GM12878 (cell line): ENCODE data around the gene PNMA1. TPM values are rescaled to one million over a fixed set of nuclear protein-coding genes. Genes with fewer than 3 reads are reported as not detected.

Source experiments
- ATAC-seq: fragments of 200-7000 bp; cut with Tn5 transposase; 3 replicates; pipeline ENCODE4 v1.9.1; 2020; ENCODE audit warnings: mild to moderate bottlenecking, moderate library complexity
- BruUV-seq: library from RNA; stranded (reverse); fragments of 400-500 nt; replicated peaks from 2 replicates; lab custom pipeline; 2021; lab: Mats Ljungman, UMichigan
- CTCF ChIA-PET: fragments of 300-600 bp; sonication (Branson Sonifier 250); formaldehyde crosslinking; extraction: SDS; loops from one replicate; lab custom pipeline; 2021; ENCODE audit warnings: inconsistent platforms; lab: Yijun Ruan, JAX
- POLR2A ChIA-PET: fragments of 350-600 bp; formaldehyde crosslinking; extraction: SDS; loops from one replicate; lab custom pipeline; 2021; ENCODE audit warnings: inconsistent platforms; lab: Charles Lee
- RAD21 ChIA-PET: fragments of 300-600 bp; sonication (Branson Sonifier 250); formaldehyde crosslinking; loops from one replicate; lab custom pipeline; 2023; ENCODE audit warnings: antibody characterized with exemption; ENCODE audit not compliant: unreplicated experiment; lab: Charles Lee
- SMC1A ChIA-PET: fragments of 300-600 bp; sonication (Branson Sonifier 250); formaldehyde crosslinking; loops from one replicate; lab custom pipeline; 2023; ENCODE audit not compliant: unreplicated experiment, uncharacterized antibody; lab: Charles Lee
- DNase-seq: peaks from one replicate; pipeline ENCODE4 v3.0.0-alpha.2; 2011; ENCODE audit warnings: low read depth, low spot score
- FAIRE-seq: peaks from 3 replicates; lab custom pipeline; 2011; peaks lifted over from hg19 to GRCh38; lab: Jason Lieb, UNC
- H2AFZ ChIP-seq: 2 replicates; pipeline ENCODE4 v1.6.0; 2011; ENCODE audit warnings: low read depth, low read length, control low read depth; ENCODE audit not compliant: control insufficient read depth
- H3K27ac ChIP-seq: 2 replicates; pipeline ENCODE4 v1.5.1; 2011; ENCODE audit warnings: control low read depth; ENCODE audit not compliant: control insufficient read depth, insufficient read depth
- H3K27me3 ChIP-seq, 2 experiments: replicated peaks in 1 of 2; 2 replicates each; pipeline versions ENCODE4 v1.6.0 to v1.6.1; 2011; ENCODE audit warnings: low read length in 1 of 2; ENCODE audit not compliant: control insufficient read depth in 2 of 2, insufficient read depth in 2 of 2
- H3K36me3 ChIP-seq, 2 experiments: 2 replicates each; pipeline ENCODE4 v1.5.1; 2011; ENCODE audit warnings: low read length in 1 of 2; ENCODE audit not compliant: control insufficient read depth in 2 of 2, insufficient read depth in 2 of 2
- H3K4me1 ChIP-seq: 2 replicates; pipeline ENCODE4 v1.6.1; 2011; ENCODE audit warnings: mild to moderate bottlenecking, low read length, moderate library complexity, mixed read lengths; ENCODE audit not compliant: control insufficient read depth, insufficient read depth
- H3K4me2 ChIP-seq: 2 replicates; pipeline ENCODE4 v1.6.0; 2011; ENCODE audit warnings: control low read depth; ENCODE audit not compliant: control insufficient read depth, insufficient read depth
- H3K4me3 ChIP-seq: fragments of 200-600 bp; sonication (generic); 2 replicates; pipeline ENCODE4 v1.5.1; 2016
- H3K79me2 ChIP-seq: 2 replicates; pipeline ENCODE4 v1.6.0; 2011; ENCODE audit warnings: low read length; ENCODE audit not compliant: control insufficient read depth, insufficient read depth
- H3K9ac ChIP-seq: 2 replicates; pipeline ENCODE4 v1.8.0; 2011; ENCODE audit warnings: low read length, control low read depth, mixed read lengths; ENCODE audit not compliant: control insufficient read depth, insufficient read depth
- H3K9me3 ChIP-seq: replicated peaks from 3 replicates; pipeline ENCODE4 v1.5.1; 2011; ENCODE audit warnings: mild to moderate bottlenecking, low read length; ENCODE audit not compliant: control insufficient read depth, insufficient read depth
- H4K20me1 ChIP-seq: 2 replicates; pipeline ENCODE4 v1.6.0; 2011; ENCODE audit not compliant: control insufficient read depth, insufficient read depth
- E4F1 ChIP-seq: fragments of 450-650 bp; IDR thresholded peaks from 2 replicates; pipeline ENCODE4 v1.6.1; 2018; ENCODE audit warnings: borderline replicate concordance, mild to moderate bottlenecking; ENCODE audit not compliant: partially characterized antibody
- MAX ChIP-seq: IDR thresholded peaks from 2 replicates; pipeline ENCODE4 v1.6.1; 2012; ENCODE audit warnings: low read depth, low read length, improper control_type of control experiment
- NFYB ChIP-seq: IDR thresholded peaks from 2 replicates; pipeline ENCODE4 v1.6.1; 2011; ENCODE audit warnings: low read depth, mild to moderate bottlenecking, low read length, improper control_type of control experiment, moderate library complexity; ENCODE audit not compliant: insufficient read depth
- PKNOX1 ChIP-seq: fragments of 450-650 bp; IDR thresholded peaks from 2 replicates; pipeline ENCODE4 v1.6.1; 2016; ENCODE audit warnings: mild to moderate bottlenecking
- POLR2A ChIP-seq: IDR thresholded peaks from 2 replicates; pipeline ENCODE4 v1.6.1; 2011; ENCODE audit warnings: low read depth, mild to moderate bottlenecking, low read length
- POLR2AphosphoS5 ChIP-seq: IDR thresholded peaks from 2 replicates; pipeline ENCODE4 v1.6.1; 2011; ENCODE audit warnings: mild to moderate bottlenecking, low read length, inconsistent platforms
- SIN3A ChIP-seq: IDR thresholded peaks from 2 replicates; pipeline ENCODE4 v1.6.1; 2012; ENCODE audit warnings: low read depth, low read length, improper control_type of control experiment
- TARDBP ChIP-seq: IDR thresholded peaks from 2 replicates; pipeline ENCODE4 v1.6.1; 2016; ENCODE audit warnings: borderline replicate concordance
- USF2 ChIP-seq: IDR thresholded peaks from 2 replicates; pipeline ENCODE4 v1.6.1; 2011; ENCODE audit warnings: low read depth, low read length, improper control_type of control experiment, borderline replicate concordance
- ZBED1 ChIP-seq: IDR thresholded peaks from 2 replicates; pipeline ENCODE4 v1.6.1; 2016; ENCODE audit warnings: borderline replicate concordance
- ZBTB4 ChIP-seq: fragments of 450-650 bp; formaldehyde crosslinking; IDR thresholded peaks from 2 replicates; pipeline ENCODE4 v1.4.0; 2022; ENCODE audit warnings: mild to moderate bottlenecking, moderate library complexity
- WGBS: methylation state at CpG from one replicate; pipeline ENCODE4 v1.1.6; 2016; ENCODE audit warnings: low lambda C conversion rate; ENCODE audit not compliant: insufficient replicate concordance, insufficient coverage; ENCODE audit errors: missing lambda C conversion rate; 5-methylcytosine and 5-hydroxymethylcytosine counted together
- in situ Hi-C: fragments of 300-500 bp; cut with MboI; formaldehyde crosslinking; loops from 9 replicates; pipeline ENCODE4 v1.14.3; 2018; ENCODE audit warnings: mixed read lengths
- intact Hi-C: fragments of 100-400 bp; cut with micrococcal nuclease; formaldehyde crosslinking; loops from one replicate; pipeline ENCODE4 v1.14.2; 2022; ENCODE audit not compliant: unreplicated experiment
- polyA plus RNA-seq, 11 experiments: library from polyadenylated mRNA; depleted of rRNA in 4 of 11; unstranded in 6 of 11; stranded (reverse) in 5 of 11; fragments of >200 nt; fragmentation: Nextera tagmentation in 4 of 11; fragmentation: Illumina TruSeq in 1 of 11; extraction: Ambion mirVana in 4 of 11; extraction: Trizol in 1 of 11; gene quantifications; 1 replicate in 1 of 11; 2 replicates in 10 of 11; pipeline versions ENCODE4 v1.2.1 to v1.2.3, GENCODE V29; 2011 to 2016; ENCODE audit warnings: inconsistent platforms in 2 of 11, missing spikeins in 2 of 11, low read depth in 1 of 11
- total RNA-seq, 4 experiments: library from RNA; depleted of rRNA in 3 of 4; stranded (reverse); fragments of >200 nt in 3 of 4; fragmentation: Illumina TruSeq in 1 of 4; extraction: Trizol in 1 of 4; gene quantifications; 2 replicates each; pipeline versions ENCODE4 v1.2.1 to v1.2.3, GENCODE V29; 2013 to 2021

Gene PNMA1
- total and polyA plus RNA-seq, 10 of the 15 experiments (the other 5 are each of a cell fraction or from before 2014, with no cell fraction given), result 1.8 to 39.3 (median 11.1) TPM

- TF ChIP-seq USF2, result peak; percentile 12
Observed at GRCh38 chr14:73755434-73756014, 41.3 kb upstream of the PNMA1 start (continued).

- 28% methylated on average over 8 of the region's 8 CpGs for WGBS
- in situ Hi-C loops, result loop anchor here (25.0 kb wide), 2 partner anchors 1507 to 1782 kb away; no protein-coding TSS in a partner anchor
- ATAC-seq (no peak), DNase-seq (no peak), FAIRE-seq (no peak)
- Histone ChIP-seq H3K79me2 (peaks cover 100% of the 10 kb centered on the region), H3K4me2 (peak overlapping the region; percentile 100), H3K4me3 (peak overlapping the region; percentile 83), H3K36me3 (peaks cover 2 to 15% of the 10 kb centered on the region in 2 experiments; a peak in 3 of 4 replicates), H2AFZ (no peak overlapping the region), H3K9me3 (no peaks in the 10 kb centered on the region), H3K27ac (peak overlapping the region; percentile 94), H3K9ac (peak overlapping the region; percentile 91), H4K20me1 (peaks cover 36% of the 10 kb centered on the region), H3K27me3 (no peaks in the 10 kb centered on the region), H3K4me1 (peaks cover 64% of the 10 kb centered on the region)
- intact Hi-C loops, result loop anchor here (5.0 kb wide), 1 partner anchor 32 kb away; no protein-coding TSS in a partner anchor
- ChIA-PET POLR2A (interaction anchor here (0.5 to 11.4 kb wide), 9 partner anchors 8 to 864 kb away, joined by 3 to 255 read pairs (median 4); no protein-coding TSS in a partner anchor), RAD21 (interaction anchor here (0.6 to 25.6 kb wide), 8 partner anchors 12 to 329 kb away, joined by 3 to 710 read pairs (median 14); partner anchors contain the start of genes ALDH6A1 and PTGR2), CTCF (interaction anchor here (0.6 to 21.0 kb wide), 14 partner anchors 11 to 120 kb away, joined by 3 to 288 read pairs (median 6); no protein-coding TSS in a partner anchor), SMC1A (interaction anchor here (0.6 to 15.7 kb wide), 16 partner anchors 8 to 754 kb away, joined by 3 to 214 read pairs (median 5); partner anchors contain the start of gene ZNF410)
- BruUV-seq, result no TSS peak
- TF ChIP-seq MAX, result no peak
- no peak for TF ChIP-seq ZBTB4 (CRISPR knock-in tag)
- TF ChIP-seq POLR2AphosphoS5, result peak; percentile 29; the same call in 1 of the 2 replicates
- TF ChIP-seq E4F1, result no peak
- TF ChIP-seq POLR2A, result peak; percentile 14; the same call in 1 of the 2 replicates
- TF ChIP-seq NFYB, result no peak
- TF ChIP-seq ZBED1, result no peak
- no peak for TF ChIP-seq PKNOX1
- no peak for TF ChIP-seq TARDBP
- no peak for TF ChIP-seq SIN3A
Observed at GRCh38 chr14:73754911-73755360, 40.8 kb upstream of the PNMA1 start.
